ENCODE data around the gene HTRA2.

Gene HTRA2

GRCh38 chr2:74522516-74522915 is 7.2 kb upstream of the HTRA2 start:
- Histone ChIP-seq H2AFZ (ENCODE audit: low read length) (no peak overlapping the region), H3K9ac (ENCODE audit: low read depth, low read length, poor library complexity, severe bottlenecking) (no peak overlapping the region), H3K27me3 (ENCODE audit: insufficient read depth, low read length, poor library complexity, severe bottlenecking) (no peaks in the 10 kb centered on the region), H3K9me3 (ENCODE audit: insufficient read depth, low read depth, low read length) (no peaks in the 10 kb centered on the region), H4K20me1 (ENCODE audit: insufficient read depth, low read length, poor library complexity, severe bottlenecking) (peaks cover under 1% of the 10 kb centered on the region), H3K4me2 (ENCODE audit: low read depth, low read length, poor library complexity, severe bottlenecking) (no peak overlapping the region), H3K4me1 (ENCODE audit: insufficient read depth, low read length, poor library complexity, severe bottlenecking) (peaks cover 8% of the 10 kb centered on the region), H3K9me2 (replicated peaks; ENCODE audit: low read depth, low read length) (no peaks in the 10 kb centered on the region), H3K79me2 (ENCODE audit: insufficient read depth, low read length) (peaks cover 10% of the 10 kb centered on the region; the same call in 1 of the 2 replicates), H3K36me3 (ENCODE audit: insufficient read depth, low read length) (peaks cover 17% of the 10 kb centered on the region; the same call in 1 of the 2 replicates), H3K4me3 (ENCODE audit: low read length, poor library complexity, severe bottlenecking) (no peak overlapping the region), H3F3A (ENCODE audit: low read depth) (0 out of 2 replicates have a peak, but pooled peaks cover 3% of the 10 kb centered on the region)
- no peak for TF ChIP-seq CTCF (conservative IDR thresholded peaks at IDR 0.05; ENCODE audit: low read length)
- no peak for TF ChIP-seq EZH2phosphoT487 (IDR thresholded peaks at IDR 0.05; ENCODE audit: borderline replicate concordance)

GRCh38 chr2:74524005-74524404 is 5.7 kb upstream of the HTRA2 start:
- no peak overlapping the region for H3K4me2 ChIP-seq (ENCODE audit: low read depth, low read length, poor library complexity, severe bottlenecking)
- TF ChIP-seq EZH2phosphoT487 (IDR thresholded peaks at IDR 0.05; ENCODE audit: borderline replicate concordance) (no peak), CTCF (conservative IDR thresholded peaks at IDR 0.05; ENCODE audit: low read length) (no peak)
- H3F3A ChIP-seq (ENCODE audit: low read depth), result 0 out of 2 replicates have a peak, but pooled peaks cover 3% of the 10 kb centered on the region
- no peak overlapping the region for H2AFZ ChIP-seq (ENCODE audit: low read length)
- no peaks in the 10 kb centered on the region for H3K27me3 ChIP-seq (ENCODE audit: insufficient read depth, low read length, poor library complexity, severe bottlenecking)
- peaks cover 25% of the 10 kb centered on the region for H3K79me2 ChIP-seq (ENCODE audit: insufficient read depth, low read length)
- H3K4me1 ChIP-seq (ENCODE audit: insufficient read depth, low read length, poor library complexity, severe bottlenecking), result peaks cover 20% of the 10 kb centered on the region
- no peak overlapping the region for H3K4me3 ChIP-seq (ENCODE audit: low read length, poor library complexity, severe bottlenecking)
- no peaks in the 10 kb centered on the region for H3K9me2 ChIP-seq (replicated peaks; ENCODE audit: low read depth, low read length)
- H3K9me3 ChIP-seq (ENCODE audit: insufficient read depth, low read depth, low read length), result no peaks in the 10 kb centered on the region
- H3K9ac ChIP-seq (ENCODE audit: low read depth, low read length, poor library complexity, severe bottlenecking), result no peak overlapping the region
- peaks cover 17% of the 10 kb centered on the region; the same call in 1 of the 2 replicates for H3K36me3 ChIP-seq (ENCODE audit: insufficient read depth, low read length)
- H4K20me1 ChIP-seq (ENCODE audit: insufficient read depth, low read length, poor library complexity, severe bottlenecking), result peaks cover 16% of the 10 kb centered on the region

- H3K4me3 ChIP-seq (ENCODE audit: low read length, poor library complexity, severe bottlenecking), result no peak overlapping the region
- peaks cover 18% of the 10 kb centered on the region for H4K20me1 ChIP-seq (ENCODE audit: insufficient read depth, low read length, poor library complexity, severe bottlenecking)
- H3K4me2 ChIP-seq (ENCODE audit: low read depth, low read length, poor library complexity, severe bottlenecking), result no peak overlapping the region
- peaks cover 2% of the 10 kb centered on the region for H3K27me3 ChIP-seq (ENCODE audit: insufficient read depth, low read length, poor library complexity, severe bottlenecking)
- H3K79me2 ChIP-seq (ENCODE audit: insufficient read depth, low read length), result peaks cover 34% of the 10 kb centered on the region
- no peak overlapping the region for H2AFZ ChIP-seq (ENCODE audit: low read length)
- H3K9me3 ChIP-seq (ENCODE audit: insufficient read depth, low read depth, low read length), result no peaks in the 10 kb centered on the region
- H3K4me1 ChIP-seq (ENCODE audit: insufficient read depth, low read length, poor library complexity, severe bottlenecking), result peaks cover 20% of the 10 kb centered on the region
- H3K9ac ChIP-seq (ENCODE audit: low read depth, low read length, poor library complexity, severe bottlenecking), result no peak overlapping the region
- H3K9me2 ChIP-seq (replicated peaks; ENCODE audit: low read depth, low read length), result no peaks in the 10 kb centered on the region
- TF ChIP-seq CTCF (conservative IDR thresholded peaks at IDR 0.05; ENCODE audit: low read length) (no peak), EZH2phosphoT487 (IDR thresholded peaks at IDR 0.05; ENCODE audit: borderline replicate concordance) (no peak)
- peaks cover 17% of the 10 kb centered on the region; the same call in 1 of the 2 replicates for H3K36me3 ChIP-seq (ENCODE audit: insufficient read depth, low read length)
- 0 out of 2 replicates have a peak, but pooled peaks cover 3% of the 10 kb centered on the region for H3F3A ChIP-seq (ENCODE audit: low read depth)
Observed at GRCh38 chr2:74524955-74525716, 4.6 kb upstream of the HTRA2 start.

Data from Loucy (cell line).